Right renal cortex interstitium (tissue), 3 donors: ENCODE data around the gene ABCD4. TPM values are rescaled to one million over a fixed set of nuclear protein-coding genes. Genes with fewer than 3 reads are reported as not detected.
"Not testable (repeated sequence)": the region's sequence is repeated elsewhere in the genome, so short reads cannot be mapped to it uniquely, and the experiment has no call there.

ENCODE experiments used
- DNase-seq, 3 donors: peaks; one replicate each; pipeline ENCODE4 v3.0.0-alpha.2; 2013; ENCODE audit warnings: low read depth in 3 of 3, low spot score in 2 of 3
- polyA plus RNA-seq, 3 donors: library from polyadenylated mRNA; unstranded; fragments of 120-200 nt; gene quantifications; one replicate each; pipeline ENCODE4 v1.2.1, GENCODE V29; 2013; ENCODE audit not compliant: insufficient read length in 3 of 3

The ABCD4 gene
- polyA plus RNA-seq, 3 donors, result 90.9 to 95.9 (median 92.5) TPM

DNA sequence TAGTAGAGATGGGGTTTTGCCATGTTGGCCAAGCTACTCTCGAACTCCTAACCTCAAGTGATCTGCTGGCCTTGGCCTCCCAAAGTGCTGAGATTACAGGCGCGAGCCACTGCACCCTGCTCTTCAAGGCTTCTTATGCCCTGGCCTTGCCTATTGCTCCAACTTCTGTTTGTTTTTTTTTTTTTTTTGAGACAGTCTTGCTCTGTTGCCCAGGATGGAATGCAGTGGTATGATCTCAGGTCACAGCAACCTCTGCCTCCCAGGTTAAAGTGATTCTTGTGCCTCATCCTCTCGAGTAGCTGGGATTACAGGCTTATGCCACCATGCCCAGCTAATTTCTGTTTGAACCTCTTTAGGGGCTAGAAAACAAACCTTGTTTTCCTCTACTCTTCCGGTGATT is 6.0 kb upstream of the ABCD4 start:
- no peak for DNase-seq

DNA sequence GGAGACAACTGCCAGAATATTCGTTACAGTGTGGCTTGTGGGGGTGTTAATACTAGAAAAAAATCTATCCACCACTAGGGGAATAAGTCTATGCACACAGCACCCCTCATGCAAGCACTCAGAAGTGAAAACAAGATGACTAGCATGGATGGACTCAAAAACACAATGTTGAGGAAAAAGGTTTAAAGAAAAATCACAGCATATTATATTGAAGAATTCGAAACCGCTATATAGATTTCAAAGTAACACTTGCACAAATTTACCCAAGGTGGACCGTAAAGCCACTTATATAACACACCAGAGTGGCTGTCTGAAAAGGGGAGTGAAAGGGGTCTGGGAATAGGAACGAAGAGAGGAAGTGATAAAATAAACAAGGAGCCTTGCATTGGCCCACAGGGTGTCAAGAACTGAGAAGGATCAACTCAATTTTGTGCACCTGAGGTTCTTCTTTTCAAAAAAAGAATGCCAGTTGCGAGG is 544 bp downstream of the ABCD4 start:
- peak in 2 of 3 donors; percentile 29 to 45 for DNase-seq

DNA sequence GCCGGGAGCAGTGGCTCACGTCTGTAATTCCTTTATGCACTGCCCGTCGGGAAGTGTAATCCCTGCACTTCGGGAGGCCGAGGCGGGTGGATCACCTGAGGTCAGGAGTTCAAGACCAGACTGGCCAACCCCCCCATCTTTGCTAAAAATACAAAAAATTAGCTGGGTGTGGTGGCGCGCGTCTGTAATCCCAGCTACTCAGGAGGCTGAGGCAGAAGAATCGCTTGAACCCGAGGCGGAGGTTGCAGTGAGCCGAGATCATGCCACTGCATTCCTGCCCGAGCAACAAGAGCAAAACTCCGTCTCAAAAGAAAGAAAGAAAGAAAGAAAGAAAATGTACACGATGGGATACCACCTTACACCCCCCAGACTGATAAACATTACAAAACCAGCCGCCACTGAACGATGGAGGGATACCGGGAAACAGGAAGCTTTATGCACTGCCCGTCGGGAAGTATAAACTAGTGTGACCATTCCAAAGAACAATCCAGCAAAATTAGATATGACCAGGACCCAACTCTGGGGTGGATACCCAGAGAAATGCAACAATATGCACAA is 1.1 kb downstream of the ABCD4 start:
- no peak for DNase-seq

DNA sequence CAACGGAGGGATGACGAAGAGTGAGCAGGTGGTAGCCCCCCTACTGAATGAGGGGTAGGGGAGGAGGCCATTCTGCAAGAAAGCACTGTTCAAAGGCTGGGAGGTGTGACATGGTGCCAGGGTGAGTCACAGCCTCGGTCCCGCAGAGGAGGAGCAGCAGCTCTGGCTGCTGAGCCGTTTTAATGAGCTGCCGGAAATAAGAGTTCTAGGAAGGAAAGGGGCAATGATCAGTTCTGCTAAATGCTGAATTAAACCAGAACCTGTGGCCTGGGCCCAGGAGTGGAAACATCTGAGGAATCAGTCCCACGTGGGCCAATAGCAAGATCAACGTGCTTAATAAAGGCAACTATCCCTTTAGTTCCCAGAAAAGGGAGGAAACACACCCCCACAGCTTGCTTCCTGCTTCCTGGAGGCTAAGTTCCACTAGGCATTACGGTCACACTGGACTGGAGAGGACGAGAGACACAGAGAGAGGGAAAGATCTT is 3.6 kb downstream of the ABCD4 start:
- no peak for DNase-seq

DNA sequence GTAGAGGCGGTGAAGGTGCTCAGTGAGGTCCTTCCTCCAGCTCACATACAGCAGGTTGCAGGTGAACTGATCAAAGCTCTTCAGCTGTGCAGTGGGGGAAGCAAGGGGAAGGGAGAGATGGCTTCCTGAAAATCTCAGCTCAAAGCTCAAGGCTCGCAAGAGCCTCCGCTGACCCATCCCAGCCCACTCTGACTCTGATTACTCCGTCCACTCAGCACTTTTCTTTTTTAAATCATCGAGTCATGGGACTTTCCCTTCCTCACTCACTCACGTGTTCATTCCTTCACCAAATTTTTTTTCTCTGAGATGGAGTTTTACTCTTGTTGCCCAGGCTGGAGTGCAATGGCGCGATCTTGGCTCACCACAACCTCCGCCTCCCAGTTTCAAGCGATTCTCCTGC is 4.7 kb downstream of the ABCD4 start:
- no peak for DNase-seq

DNA sequence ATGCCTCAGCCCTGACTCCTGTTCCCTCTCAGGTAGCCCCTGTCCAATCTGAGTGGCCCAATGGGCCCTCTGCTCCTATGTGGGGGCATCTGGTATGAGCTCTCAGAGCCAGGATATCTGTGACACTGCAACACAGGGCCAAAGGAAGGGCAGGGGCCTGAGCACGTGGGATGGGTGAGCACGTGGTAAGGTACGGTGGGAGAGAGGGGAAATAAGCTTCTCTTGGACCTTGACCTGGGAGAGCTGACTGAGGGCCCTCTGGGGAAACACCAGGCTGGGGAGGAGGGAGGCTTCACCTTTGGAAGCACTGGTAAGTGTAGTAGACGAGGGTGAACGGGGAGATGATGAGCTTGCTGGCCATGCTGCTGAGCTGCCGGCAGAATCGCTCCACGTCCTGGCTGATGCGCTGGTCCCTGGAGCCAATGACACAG is 6.7 kb downstream of the ABCD4 start:
- no peak for DNase-seq

DNA sequence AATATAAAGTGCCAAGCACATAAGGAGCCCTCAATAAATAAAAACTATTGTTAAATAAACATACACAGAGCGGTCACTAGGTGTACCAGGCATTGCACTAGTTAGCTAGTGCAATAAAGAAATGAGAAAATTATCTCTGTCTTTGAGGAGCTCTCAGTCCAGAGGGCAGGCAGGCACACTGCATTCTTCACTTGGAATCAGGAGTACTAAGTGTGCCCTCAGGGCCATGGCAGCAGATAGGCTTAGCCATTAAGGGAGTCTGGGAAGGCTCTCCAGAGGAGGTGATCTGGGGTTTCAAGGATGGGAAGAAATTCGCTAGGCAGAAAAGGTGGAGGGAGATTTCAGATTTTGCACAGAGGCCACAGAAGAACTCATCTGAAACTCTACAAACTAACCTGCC is 9.1 kb downstream of the ABCD4 start:
- DNase-seq, result no peak

DNA sequence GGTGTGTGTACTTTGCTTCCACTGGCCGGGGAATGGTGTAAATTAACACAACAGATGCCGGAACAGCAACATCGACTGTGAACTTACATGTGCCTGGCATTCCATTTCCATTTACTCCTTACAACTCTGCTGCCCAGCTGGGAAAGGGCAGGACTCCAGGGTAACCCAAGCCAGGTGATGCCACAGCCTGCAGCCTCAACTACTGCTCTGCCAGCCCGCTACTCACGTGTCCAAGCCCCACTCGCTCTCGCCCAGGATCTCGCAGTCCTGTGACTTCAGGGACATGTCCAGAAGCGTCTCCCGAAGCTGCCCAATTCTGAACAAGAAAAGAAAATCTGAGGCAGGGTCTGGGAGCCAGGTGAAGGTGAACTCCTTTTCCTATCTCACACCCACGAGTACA is 10.7 kb downstream of the ABCD4 start:
- no peak for DNase-seq

DNA sequence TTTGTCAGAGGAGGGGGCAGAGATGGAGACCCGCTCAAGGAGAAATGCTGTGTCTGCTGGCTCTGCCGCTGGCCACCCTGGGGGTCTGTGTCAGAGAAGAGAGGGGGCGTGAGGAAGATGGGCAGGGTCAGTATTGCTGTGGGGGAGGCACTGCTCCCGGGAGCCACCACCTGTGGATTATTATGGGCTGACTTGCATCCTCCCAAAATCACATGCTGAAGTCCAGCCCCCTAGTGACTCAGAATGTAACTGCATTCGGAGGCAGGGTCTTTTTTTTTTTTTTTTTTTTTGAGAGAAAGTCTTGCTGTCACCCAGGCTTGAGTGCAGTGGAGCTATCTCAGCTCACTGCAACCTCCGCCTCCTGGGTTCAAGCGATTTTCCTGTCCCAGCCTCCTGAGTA is 12.3 kb downstream of the ABCD4 start:
- no peak for DNase-seq

DNA sequence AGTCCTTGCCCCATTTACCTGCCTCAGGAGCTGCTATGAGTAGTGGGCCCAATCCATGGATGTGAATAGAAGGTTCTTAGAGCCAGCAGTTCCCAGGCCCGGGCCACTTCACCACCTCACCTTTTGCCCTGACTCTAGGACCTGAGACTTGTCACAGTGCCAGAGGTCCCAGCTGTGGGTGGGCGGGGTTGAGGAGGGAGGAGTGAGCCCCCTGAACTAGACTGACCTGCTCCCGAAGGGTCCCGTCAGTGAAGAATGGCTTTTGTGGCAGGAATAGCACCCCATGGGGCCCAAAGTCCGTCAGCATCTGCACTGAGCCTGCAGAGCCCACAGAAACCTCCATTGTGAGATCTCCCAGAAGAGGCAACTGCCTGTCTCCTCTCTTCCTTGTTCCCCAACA is 12.9 kb downstream of the ABCD4 start:
- no peak for DNase-seq

DNA sequence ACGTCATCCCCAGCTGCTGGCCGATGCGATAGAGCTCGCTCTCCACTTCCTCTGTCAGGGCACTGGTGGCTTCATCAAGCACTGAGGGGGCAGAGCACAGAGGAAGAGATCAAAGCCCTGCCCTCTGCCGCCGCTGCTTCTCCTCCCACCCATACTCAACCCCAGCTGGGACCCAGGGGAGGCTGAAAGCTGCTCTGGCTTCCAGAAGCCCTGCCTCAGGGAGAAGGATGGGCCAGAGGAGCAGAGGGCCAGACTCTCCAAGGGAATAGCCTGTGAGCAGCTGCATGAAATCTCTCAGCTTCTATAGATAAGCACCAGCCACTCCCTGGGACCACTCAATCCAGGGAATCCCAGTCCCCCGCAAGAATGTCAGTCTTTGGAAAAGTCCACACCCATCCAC is 16.0 kb downstream of the ABCD4 start:
- DNase-seq, result no peak

DNA sequence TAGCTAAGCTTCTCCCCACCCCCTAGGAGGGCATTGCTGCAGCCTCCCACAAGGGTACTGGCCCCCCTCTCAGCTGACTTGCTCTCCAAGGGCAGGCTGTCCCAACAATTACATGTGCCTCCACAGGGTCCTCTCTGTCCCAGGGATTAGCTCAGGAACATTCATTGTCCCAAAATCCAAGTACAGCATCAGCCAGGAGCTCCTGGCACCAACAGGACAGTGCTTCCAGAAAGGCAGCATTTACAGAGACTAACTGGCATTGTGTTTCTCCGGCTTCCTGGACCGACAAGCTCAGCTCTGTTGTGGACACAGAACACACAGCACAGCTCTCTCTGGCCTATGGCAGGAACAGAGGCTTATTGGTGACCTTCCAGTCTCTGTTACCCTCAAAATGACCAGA is 21.7 kb downstream of the ABCD4 start:
- DNase-seq, result no peak

DNA sequence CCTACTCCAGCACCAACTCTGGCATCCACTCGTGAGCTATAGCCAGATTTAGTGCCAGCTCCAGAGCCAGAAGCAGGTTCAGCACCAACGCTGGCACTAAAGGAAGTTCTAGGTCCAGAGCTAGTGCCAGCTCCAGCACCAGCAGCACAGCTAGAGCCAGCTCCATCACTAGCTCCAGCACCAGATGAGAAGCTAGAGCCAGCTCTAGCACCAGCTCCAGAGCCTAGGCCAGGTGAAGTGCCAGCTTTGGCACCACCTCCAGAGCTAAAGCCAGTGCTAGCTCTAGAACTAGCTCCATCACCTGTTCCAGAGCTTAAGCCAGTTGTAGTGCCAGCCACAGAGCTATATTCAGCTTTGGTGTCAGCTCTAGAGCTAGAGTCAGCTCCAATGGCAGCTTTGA is 24.7 kb downstream of the ABCD4 start:
- no peak for DNase-seq

DNA sequence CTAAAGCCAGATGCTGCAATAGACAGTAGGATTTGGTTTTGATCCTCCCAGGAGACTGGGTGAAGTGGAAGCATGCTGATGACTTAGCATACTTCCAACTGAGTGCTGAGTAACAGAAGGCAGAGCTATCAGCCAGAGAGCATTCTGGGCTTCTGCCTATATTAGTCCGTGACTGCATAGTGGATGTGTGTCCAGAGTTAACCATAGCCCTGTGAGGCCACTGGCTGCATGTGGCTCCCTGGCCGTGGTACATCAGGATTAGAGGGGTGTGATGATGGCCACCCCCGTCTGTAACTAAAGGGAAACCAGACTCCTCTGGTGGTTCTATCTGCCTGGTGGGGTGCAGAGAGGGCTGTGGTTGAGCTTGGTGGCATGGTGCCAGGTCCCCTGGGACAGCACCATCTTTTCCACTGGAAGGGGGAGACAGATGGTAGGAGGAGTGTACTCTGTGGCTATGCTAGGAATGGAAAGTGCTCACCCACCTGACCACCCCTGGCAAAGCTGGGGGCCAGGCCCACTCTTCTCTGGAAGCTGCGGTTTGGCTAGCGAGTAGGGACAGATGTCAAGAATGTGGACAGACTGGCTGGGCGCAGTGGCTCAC is 27.4 kb downstream of the ABCD4 start:
- DNase-seq, result no peak

DNA sequence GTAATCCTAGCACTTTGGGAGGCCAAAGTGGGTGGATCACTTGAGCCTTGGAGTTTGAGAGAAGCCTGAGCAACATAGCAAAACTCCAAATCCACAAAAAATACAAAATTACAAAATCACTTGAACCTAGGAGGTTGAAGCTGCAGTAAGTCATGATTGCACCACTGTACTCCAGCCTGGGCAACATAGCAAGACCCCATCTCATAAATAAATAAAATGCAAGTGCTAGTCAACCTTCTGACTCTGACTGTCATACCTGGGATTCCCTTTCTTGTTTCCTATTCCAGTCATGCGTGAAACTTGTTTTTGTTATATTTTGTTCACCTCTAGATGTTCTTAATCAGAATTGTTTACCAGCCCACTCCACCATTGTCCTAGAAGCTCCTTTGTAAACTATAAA is 31.4 kb downstream of the ABCD4 start:
- DNase-seq, result no peak

DNA sequence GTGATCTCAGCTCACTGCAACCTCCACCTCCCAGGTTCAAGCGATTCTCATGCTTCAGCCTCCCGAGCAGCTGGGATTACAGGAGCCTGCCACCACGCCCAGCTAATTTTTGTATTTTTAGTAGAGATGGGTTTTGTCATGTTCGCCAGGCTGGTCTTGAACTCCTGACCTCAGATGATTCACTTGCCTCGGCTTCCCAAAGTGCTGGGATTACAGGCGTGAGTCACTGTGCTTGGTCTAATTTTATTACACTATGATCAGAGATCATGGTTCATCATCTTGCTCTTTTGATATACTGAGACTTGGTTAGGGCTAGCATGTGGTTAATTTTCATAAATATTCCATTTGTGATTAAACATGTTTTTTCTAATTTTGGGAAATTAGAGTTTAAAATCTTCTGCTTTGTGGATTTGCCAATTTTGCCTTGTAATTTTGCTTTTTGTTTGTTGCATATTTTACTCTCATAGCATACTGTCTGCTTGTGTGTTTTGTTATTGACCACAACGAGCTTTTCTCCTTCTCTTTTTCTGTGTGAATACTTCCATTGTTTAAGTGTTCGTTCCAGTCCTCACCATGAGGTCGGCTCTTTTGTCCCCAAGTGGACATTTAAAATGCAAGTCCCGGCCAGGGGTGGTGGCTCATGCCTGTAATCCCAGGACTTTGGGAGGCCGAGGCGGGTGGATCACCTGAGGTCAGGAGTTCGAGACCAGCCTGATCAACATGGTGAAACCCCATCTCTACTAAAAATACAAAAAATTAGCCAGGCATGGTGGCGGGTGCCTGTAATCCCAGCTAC is 32.2 kb downstream of the ABCD4 start:
- not testable (repeated sequence) for DNase-seq

DNA sequence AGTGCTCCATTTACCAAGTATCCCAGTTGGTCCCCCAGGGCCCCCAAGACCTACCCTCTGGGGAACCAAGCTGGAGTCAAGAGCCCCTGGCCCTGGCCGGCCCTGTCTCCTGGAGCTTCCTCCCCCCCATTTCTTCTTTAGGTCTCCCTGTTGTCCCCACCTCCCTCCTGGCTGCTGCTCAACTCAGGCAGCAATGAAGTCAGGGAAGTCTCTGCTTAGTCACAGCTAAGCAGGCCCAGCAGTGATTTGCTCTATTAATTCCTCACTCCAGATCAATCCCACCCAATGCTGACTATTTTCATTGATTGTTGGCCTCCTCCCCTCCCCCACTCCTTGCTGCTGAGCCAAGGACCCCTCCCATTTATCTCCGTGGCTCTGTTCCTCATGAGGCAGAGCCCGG is 35.1 kb downstream of the ABCD4 start:
- no peak for DNase-seq

DNA sequence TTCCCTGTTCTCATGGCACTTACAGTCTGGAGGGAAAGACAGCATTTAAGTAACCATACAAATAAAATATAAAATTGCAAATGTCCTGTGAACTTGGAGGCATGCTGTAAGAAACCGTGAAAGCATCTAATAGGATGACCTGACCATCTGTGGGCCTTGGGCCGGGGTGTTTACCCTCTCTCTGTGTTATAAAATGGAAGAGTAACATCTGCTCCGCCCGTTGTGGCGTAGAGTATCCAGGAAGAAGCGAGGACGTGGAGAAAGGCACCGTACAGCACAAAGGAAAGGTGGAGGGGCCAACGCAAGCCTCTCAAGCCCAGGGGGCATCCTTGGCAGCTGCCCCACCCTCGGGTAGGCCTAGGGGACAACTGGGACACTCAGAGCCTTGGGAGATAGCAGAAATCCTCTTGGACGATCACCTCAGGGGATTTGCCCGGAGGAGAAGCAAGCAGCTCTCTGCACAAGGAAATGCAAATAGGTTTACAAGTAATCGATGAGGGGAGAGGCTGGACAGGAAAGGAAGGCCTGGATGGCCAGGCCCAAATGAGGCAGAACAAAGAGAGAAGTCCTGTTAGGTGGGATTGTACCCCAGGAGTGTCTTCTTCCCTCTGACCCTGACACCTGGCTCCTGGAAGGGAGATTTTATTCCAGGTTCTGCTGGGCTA is 37.3 kb downstream of the ABCD4 start:
- no peak for DNase-seq

DNA sequence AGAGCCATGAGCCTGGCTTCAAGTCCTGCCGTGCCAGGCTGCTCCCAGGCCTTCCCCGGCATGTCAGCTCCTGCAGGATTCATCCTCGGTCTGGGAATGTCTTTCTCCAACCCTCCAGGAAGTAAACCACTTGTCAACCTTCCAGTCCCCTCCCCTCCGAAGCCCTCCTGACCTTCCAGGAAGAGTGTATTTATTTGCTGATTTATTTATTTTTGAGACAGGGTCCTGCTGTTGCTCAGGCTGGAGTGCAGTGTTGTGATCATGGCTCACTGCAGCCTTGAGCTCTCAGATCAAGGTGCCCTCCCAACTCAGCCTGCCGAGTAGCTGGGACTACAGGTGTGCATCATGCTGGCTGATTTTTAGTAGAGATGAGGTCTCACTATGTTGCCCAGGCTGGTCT is 38.8 kb downstream of the ABCD4 start:
- DNase-seq, result no peak

DNA sequence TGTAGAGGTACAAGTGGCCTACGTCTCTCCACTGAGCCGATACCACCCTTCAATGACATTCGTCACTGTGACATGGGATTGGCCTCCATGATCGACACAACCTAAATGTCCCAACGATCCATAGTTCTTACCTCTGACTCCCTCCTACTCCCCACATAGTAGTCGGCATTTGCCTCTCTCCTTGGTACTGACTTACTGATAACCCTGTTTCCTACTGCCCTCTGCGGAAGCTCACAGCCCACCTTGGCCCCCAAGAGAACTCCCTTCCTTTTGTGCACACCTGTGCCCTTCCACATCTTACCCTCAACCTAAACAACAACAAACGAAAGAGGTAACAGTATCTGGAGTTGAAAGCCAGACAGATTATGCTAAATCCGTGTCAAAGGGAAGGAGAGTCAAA is 39.6 kb downstream of the ABCD4 start:
- DNase-seq, result no peak

DNA sequence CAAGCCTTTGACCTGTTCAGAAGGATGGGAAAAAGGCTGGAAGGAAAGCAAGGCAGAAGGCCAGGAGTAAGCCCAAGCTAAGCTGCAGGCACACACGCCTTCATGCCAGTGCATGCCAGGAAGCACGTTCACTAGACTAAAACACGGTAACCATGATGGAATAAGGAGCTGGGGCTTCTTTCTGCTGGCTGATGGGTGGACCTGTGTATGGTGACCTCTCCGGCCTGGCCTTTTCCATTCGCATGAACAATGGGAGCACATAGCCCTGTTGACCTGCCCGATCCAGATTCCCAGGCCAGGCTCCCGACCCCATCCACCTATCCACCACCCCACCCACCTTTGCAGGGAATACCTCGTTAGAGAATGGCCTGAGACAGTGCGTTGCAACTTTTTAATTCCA is 40.7 kb downstream of the ABCD4 start:
- no peak for DNase-seq
